ENCODE measurements around the gene TMEM150C.
"Not testable (repeated sequence)": the region's sequence is repeated elsewhere in the genome, so short reads cannot be mapped to it uniquely, and the experiment has no call there.

Gene TMEM150C

GRCh38 chr4:82473621-82474164 lies 88.1 kb downstream of the TMEM150C start:
- no peak for TF ChIP-seq CTCF (conservative IDR thresholded peaks at IDR 0.05; ENCODE audit: control insufficient read depth, insufficient read depth, low read depth, low read length)
- no peak for DNase-seq (ENCODE audit: low read depth)
- H3K4me3 ChIP-seq (ENCODE audit: control insufficient read depth, low read depth, low read length): no peak overlapping the region

- DNase-seq (ENCODE audit: low read depth); H3K4me3 ChIP-seq (ENCODE audit: control insufficient read depth, low read depth, low read length): not testable (repeated sequence)
These were observed 88.7 kb downstream of the TMEM150C start for GRCh38 chr4:82473080-82473479.

DNA sequence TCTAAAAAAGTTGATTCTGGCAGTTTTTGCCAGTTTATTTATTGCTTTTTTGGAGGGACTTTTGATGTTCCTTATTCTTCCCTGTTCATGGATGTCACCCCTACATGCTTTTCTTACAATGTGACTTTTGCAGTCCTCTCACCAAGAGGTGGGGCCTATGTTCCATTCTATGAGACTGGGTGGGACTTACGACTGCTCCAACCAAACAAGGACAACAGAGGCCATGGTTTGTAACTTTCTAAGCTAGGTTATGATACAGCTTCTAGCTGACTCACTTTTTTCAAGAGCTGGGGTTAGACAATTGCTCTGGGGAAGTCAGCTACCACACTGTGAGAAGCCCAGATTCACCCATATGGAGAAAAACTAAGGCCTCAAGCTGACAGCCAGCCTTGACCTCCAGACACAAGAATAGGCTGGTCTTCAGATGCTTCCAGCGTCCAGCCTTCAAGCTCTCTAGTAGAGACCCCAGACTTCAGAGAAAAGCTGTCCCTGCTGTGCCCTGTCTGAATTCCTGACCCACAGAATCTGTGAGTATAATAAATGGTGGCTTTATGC lies 91.9 kb downstream of the TMEM150C start:
- peak; percentile 56 for DNase-seq (ENCODE audit: low read depth)
- no peak overlapping the region for H3K4me3 ChIP-seq (ENCODE audit: control insufficient read depth, low read depth, low read length)
- TF ChIP-seq CTCF (conservative IDR thresholded peaks at IDR 0.05; ENCODE audit: control insufficient read depth, insufficient read depth, low read depth, low read length): no peak

- no peak overlapping the region for H3K4me3 ChIP-seq (ENCODE audit: control insufficient read depth, low read depth, low read length)
- TF ChIP-seq CTCF (conservative IDR thresholded peaks at IDR 0.05; ENCODE audit: control insufficient read depth, insufficient read depth, low read depth, low read length): no peak
- peak; percentile 41 for DNase-seq (ENCODE audit: low read depth)
These were observed 94.3 kb downstream of the TMEM150C start for GRCh38 chr4:82467471-82467870.

DNA sequence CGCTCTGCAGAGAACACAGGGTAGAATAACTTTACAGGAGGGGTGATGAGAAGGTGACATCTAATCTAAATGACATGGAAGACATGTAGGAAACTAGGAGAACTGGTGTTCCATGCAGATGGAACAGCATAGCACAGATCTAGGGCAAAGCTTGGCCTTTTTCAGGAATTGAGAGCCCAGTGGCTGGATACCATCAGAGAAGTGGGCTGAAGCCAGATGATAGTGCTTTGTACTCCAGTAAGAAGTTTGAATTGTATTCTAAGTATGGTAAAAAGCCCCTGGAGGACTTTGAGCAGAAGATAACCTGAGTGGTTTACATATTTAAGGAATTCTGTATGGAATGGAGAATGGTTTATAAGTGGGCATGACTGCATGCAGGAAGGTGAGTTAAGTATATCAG lies 98.6 kb downstream of the TMEM150C start:
- no peak for TF ChIP-seq CTCF (conservative IDR thresholded peaks at IDR 0.05; ENCODE audit: control insufficient read depth, insufficient read depth, low read depth, low read length)
- no peak overlapping the region for H3K4me3 ChIP-seq (ENCODE audit: control insufficient read depth, low read depth, low read length)
- no peak for DNase-seq (ENCODE audit: low read depth)

GRCh38 chr4:82462415-82462831 lies 99.4 kb downstream of the TMEM150C start:
- no peak overlapping the region for H3K4me3 ChIP-seq (ENCODE audit: control insufficient read depth, low read depth, low read length)
- DNase-seq (ENCODE audit: low read depth): peak; percentile 89
- peak; percentile 72 for TF ChIP-seq CTCF (conservative IDR thresholded peaks at IDR 0.05; ENCODE audit: control insufficient read depth, insufficient read depth, low read depth, low read length)

DNA sequence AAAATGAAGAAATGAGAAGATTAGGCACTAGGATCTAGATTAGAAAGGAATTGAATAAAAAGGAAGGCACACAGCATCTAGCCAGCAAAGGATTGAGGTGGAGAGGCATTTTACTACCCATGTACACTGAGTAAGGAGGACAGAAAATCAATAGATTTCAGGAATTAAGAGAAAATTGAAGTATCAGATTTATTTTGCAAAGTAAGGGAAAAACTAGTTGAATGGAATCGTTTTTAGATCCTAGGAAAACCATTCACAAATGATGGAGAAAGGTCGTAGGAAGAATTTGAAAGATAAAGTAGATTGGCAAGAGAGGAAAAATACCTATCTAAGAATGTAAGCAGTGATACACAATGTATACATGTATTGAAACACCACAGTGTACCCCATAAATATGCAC lies 100.1 kb downstream of the TMEM150C start:
- DNase-seq (ENCODE audit: low read depth): no peak
- H3K4me3 ChIP-seq (ENCODE audit: control insufficient read depth, low read depth, low read length): no peak overlapping the region
- TF ChIP-seq CTCF (conservative IDR thresholded peaks at IDR 0.05; ENCODE audit: control insufficient read depth, insufficient read depth, low read depth, low read length): no peak
